ENCODE results near the gene MUC4. TPM values are rescaled to one million over a fixed set of nuclear protein-coding genes. Genes with fewer than 3 reads are reported as not detected.
"Not testable (repeated sequence)": the region's sequence is repeated elsewhere in the genome, so short reads cannot be mapped to it uniquely, and the experiment has no call there.

The MUC4 gene
- total RNA-seq, 6 donors from 2014 or later: 4.6 to 75.4 (median 11.3) TPM

- DNase-seq (no peak), ATAC-seq (ENCODE audit: low FRiP score in 2 of 2) (peak; percentile 15 to 40)
- Histone ChIP-seq H3K9me3 (no peaks in the 10 kb centered on the region), H3K36me3 (peaks cover 0 to 30% (median 21%) of the 10 kb centered on the region in 4 donors), H3K4me1 (peaks cover 0 to 1% (median 0%) of the 10 kb centered on the region in 4 donors), H3K4me3 (no peak overlapping the region), H3K27ac (no peak overlapping the region), H3K27me3 (no peaks in the 10 kb centered on the region)
- TF ChIP-seq POLR2A (IDR thresholded peaks at IDR 0.05) (no peak), EP300 (IDR thresholded peaks at IDR 0.05) (peak in 1 of 4 donors; percentile 72), POLR2AphosphoS5 (IDR thresholded peaks at IDR 0.05) (peak in 1 of 2 donors; percentile 23)
- 75 to 79% methylated on average over 14 of the region's 14 CpGs for WGBS, 2 donors
These were observed 96.0 kb downstream of the MUC4 start for GRCh38 chr3:195715583-195716266.

- Histone ChIP-seq H3K27ac (no peak overlapping the region), H3K4me3 (no peak overlapping the region), H3K4me1 (no peaks in the 10 kb centered on the region), H3K36me3 (peaks cover 0 to 35% (median 21%) of the 10 kb centered on the region in 4 donors), H3K9me3 (no peaks in the 10 kb centered on the region), H3K27me3 (no peaks in the 10 kb centered on the region)
- DNase-seq (no peak), ATAC-seq (ENCODE audit: low FRiP score in 2 of 2) (peak in 1 of 2 donors; percentile 19)
- TF ChIP-seq EP300 (IDR thresholded peaks at IDR 0.05): no peak
- no peak for TF ChIP-seq POLR2A (IDR thresholded peaks at IDR 0.05)
- no peak for TF ChIP-seq POLR2AphosphoS5 (IDR thresholded peaks at IDR 0.05)
- no peak for TF ChIP-seq CTCF (IDR thresholded peaks at IDR 0.05)
- WGBS, 2 donors: 65 to 74% methylated on average over 4 of the region's 4 CpGs
These were observed 96.6 kb downstream of the MUC4 start for GRCh38 chr3:195715134-195715533.

- DNase-seq: no peak
- no peak for TF ChIP-seq CTCF (IDR thresholded peaks at IDR 0.05)
- TF ChIP-seq POLR2AphosphoS5 (IDR thresholded peaks at IDR 0.05): no peak
- TF ChIP-seq POLR2A (IDR thresholded peaks at IDR 0.05): no peak
- TF ChIP-seq EP300 (IDR thresholded peaks at IDR 0.05): no peak
- H3K27me3 ChIP-seq: no peaks in the 10 kb centered on the region
- H3K36me3 ChIP-seq: peaks cover 0 to 41% (median 25%) of the 10 kb centered on the region in 4 donors
- no peak overlapping the region for H3K27ac ChIP-seq
- H3K4me1 ChIP-seq: no peaks in the 10 kb centered on the region
- WGBS, 2 donors: 88 to 94% methylated on average over 6 of the region's 6 CpGs
- H3K9me3 ChIP-seq: no peaks in the 10 kb centered on the region
- no peak for ATAC-seq (ENCODE audit: low FRiP score in 2 of 2)
- no peak overlapping the region for H3K4me3 ChIP-seq
These were observed 97.2 kb downstream of the MUC4 start for GRCh38 chr3:195714380-195715011.

- not testable (repeated sequence) for DNase-seq; H3K4me3 ChIP-seq; H3K9me3 ChIP-seq; H3K27ac ChIP-seq; ATAC-seq (ENCODE audit: low FRiP score in 2 of 2); H3K4me1 ChIP-seq; H3K27me3 ChIP-seq
- H3K36me3 ChIP-seq: peaks cover 0 to 54% (median 35%) of the 10 kb centered on the region in 4 donors
- 19 to 42% methylated on average over 5 to 6 of the region's 9 CpGs for WGBS, 2 donors
These were observed 98.6 kb downstream of the MUC4 start for GRCh38 chr3:195713150-195713549.

GRCh38 chr3:195712535-195712910 is 99.2 kb downstream of the MUC4 start:
- not testable (repeated sequence) for H3K27me3 ChIP-seq; H3K9me3 ChIP-seq; H3K27ac ChIP-seq; H3K4me1 ChIP-seq; H3K4me3 ChIP-seq; ATAC-seq (ENCODE audit: low FRiP score in 2 of 2); DNase-seq
- H3K36me3 ChIP-seq: peaks cover 0 to 56% (median 36%) of the 10 kb centered on the region in 4 donors
- WGBS, 2 donors: 74 to 87% methylated on average over 7 to 8 of the region's 8 CpGs

GRCh38 chr3:195711813-195712534 is 99.8 kb downstream of the MUC4 start:
- H3K4me1 ChIP-seq: no peaks in the 10 kb centered on the region
- peaks cover 0 to 56% (median 36%) of the 10 kb centered on the region in 4 donors for H3K36me3 ChIP-seq
- ATAC-seq (ENCODE audit: low FRiP score in 2 of 2) (no peak), DNase-seq (no peak)
- H3K4me3 ChIP-seq: no peak overlapping the region
- 87 to 88% methylated on average over 12 of the region's 12 CpGs for WGBS, 2 donors
- H3K27me3 ChIP-seq: no peaks in the 10 kb centered on the region
- TF ChIP-seq CTCF (IDR thresholded peaks at IDR 0.05) (no peak), POLR2A (IDR thresholded peaks at IDR 0.05) (no peak), EP300 (IDR thresholded peaks at IDR 0.05) (no peak), POLR2AphosphoS5 (IDR thresholded peaks at IDR 0.05) (no peak)
- no peak overlapping the region for H3K27ac ChIP-seq
- no peaks in the 10 kb centered on the region for H3K9me3 ChIP-seq

- not testable (repeated sequence) for ATAC-seq (ENCODE audit: low FRiP score in 2 of 2); H3K27me3 ChIP-seq; H3K27ac ChIP-seq; H3K4me1 ChIP-seq; DNase-seq; H3K4me3 ChIP-seq; H3K9me3 ChIP-seq
- 71 to 77% methylated on average over 2 of the region's 2 CpGs for WGBS, 2 donors
- peaks cover 0 to 56% (median 36%) of the 10 kb centered on the region in 4 donors for H3K36me3 ChIP-seq
These were observed 100.5 kb downstream of the MUC4 start for GRCh38 chr3:195711091-195711812.

GRCh38 chr3:195710126-195710905 is 101.4 kb downstream of the MUC4 start:
- DNase-seq; H3K4me3 ChIP-seq; H3K9me3 ChIP-seq; H3K27ac ChIP-seq; H3K4me1 ChIP-seq; H3K27me3 ChIP-seq; ATAC-seq (ENCODE audit: low FRiP score in 2 of 2): not testable (repeated sequence)
- 60 to 64% methylated on average over 6 of the region's 6 CpGs for WGBS, 2 donors
- H3K36me3 ChIP-seq: peaks cover 0 to 49% (median 35%) of the 10 kb centered on the region in 4 donors

All from upper lobe of left lung (tissue), 6 donors.